NCI-H2081 treated with DMSO at 0.1 percent for 48 hours (cell line): ENCODE results near the gene FKBP8.

Experiments used
- DNase-seq: peaks from one replicate; lab custom pipeline; 2025; lab: John Stamatoyannopoulos, UW

Gene FKBP8

DNA sequence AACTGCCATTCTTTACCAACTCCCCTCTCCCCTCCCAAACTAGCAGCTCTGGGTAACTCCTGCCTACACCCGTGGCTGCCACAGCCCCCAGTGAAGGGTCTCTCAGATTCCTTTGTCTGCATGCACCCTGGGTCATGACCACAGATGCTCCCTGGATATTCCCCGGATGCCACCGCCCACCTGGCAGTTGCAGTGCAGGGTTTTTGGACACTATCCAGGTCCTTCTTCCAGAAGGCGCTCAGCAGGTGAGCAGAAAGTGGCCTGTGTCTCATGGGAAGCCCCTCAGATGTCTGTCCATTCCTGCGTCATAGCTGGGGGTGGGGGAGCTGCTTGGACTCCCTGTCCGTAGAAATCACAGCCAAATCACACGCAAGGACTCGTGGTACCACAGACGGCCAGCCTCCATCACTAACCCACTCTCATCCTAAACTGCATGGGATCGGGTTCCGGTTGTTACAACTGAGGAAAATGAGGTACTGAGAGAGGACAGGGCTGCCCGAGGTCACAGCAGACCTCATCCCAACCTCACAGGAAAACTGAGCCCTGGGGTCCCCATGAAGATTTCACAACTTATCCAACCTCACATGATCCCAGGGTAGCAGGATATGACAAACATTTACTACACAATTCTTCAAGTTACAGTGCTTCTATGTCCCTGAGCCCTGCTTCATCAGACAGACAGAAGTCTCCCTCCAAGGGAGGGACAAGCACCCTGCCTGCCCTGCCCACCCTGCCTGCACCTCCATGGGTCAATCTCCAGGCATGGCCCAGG is 60.1 kb downstream of the FKBP8 start:
- DNase-seq, result no peak
